NT2/D1 (cell line): ENCODE results near the gene FBXO30.

Experiments used
- DNase-seq: peaks from one replicate; pipeline ENCODE4 v3.0.0-alpha.2; 2011; ENCODE audit warnings: low read depth, low spot score
- H3K27me3 ChIP-seq: 2 replicates; pipeline ENCODE4 v1.6.0; 2011; ENCODE audit warnings: mild to moderate bottlenecking; ENCODE audit not compliant: insufficient read length, insufficient read depth
- H3K36me3 ChIP-seq: 2 replicates; pipeline ENCODE4 v1.6.1; 2011; ENCODE audit warnings: mild to moderate bottlenecking, low read length, mixed read lengths; ENCODE audit not compliant: insufficient read depth, insufficient read length
- H3K4me1 ChIP-seq: 2 replicates; pipeline ENCODE4 v1.5.1; 2011; ENCODE audit not compliant: insufficient read depth, insufficient read length
- H3K4me3 ChIP-seq: 2 replicates; pipeline ENCODE4 v1.5.1; 2011; ENCODE audit warnings: low read depth; ENCODE audit not compliant: insufficient read length
- H3K9ac ChIP-seq: 2 replicates; pipeline ENCODE4 v1.6.0; 2011; ENCODE audit warnings: low read depth; ENCODE audit not compliant: insufficient read length
- H3K9me3 ChIP-seq: 2 replicates; pipeline ENCODE4 v1.5.1; 2011; ENCODE audit warnings: mild to moderate bottlenecking, low read length; ENCODE audit not compliant: insufficient read depth
- SUZ12 ChIP-seq: IDR thresholded peaks from 2 replicates; pipeline ENCODE4 v1.6.1; 2011; ENCODE audit not compliant: insufficient read length, insufficient read depth; ENCODE audit errors: extremely low read depth
- YY1 ChIP-seq: IDR thresholded peaks from 2 replicates; pipeline ENCODE4 v1.6.1; 2011; ENCODE audit not compliant: insufficient read length, insufficient read depth
- ZNF274 ChIP-seq: IDR thresholded peaks from 2 replicates; pipeline ENCODE4 v1.6.1; 2011; ENCODE audit warnings: mild to moderate bottlenecking, low read depth, low read length

Gene FBXO30

GRCh38 chr6:145844933-145845540 is 30.4 kb upstream of the FBXO30 start:
- Histone ChIP-seq H3K36me3 (no peaks in the 10 kb centered on the region), H3K9me3 (no peaks in the 10 kb centered on the region), H3K4me1 (no peaks in the 10 kb centered on the region), H3K4me3 (no peak overlapping the region), H3K27me3 (no peaks in the 10 kb centered on the region), H3K9ac (no peak overlapping the region)
- no peak for DNase-seq
- no peak for TF ChIP-seq SUZ12
- TF ChIP-seq ZNF274 = no peak
- TF ChIP-seq YY1 = no peak

GRCh38 chr6:145842693-145843546 is 28.3 kb upstream of the FBXO30 start:
- Histone ChIP-seq H3K4me1 (no peaks in the 10 kb centered on the region), H3K9ac (no peak overlapping the region), H3K27me3 (no peaks in the 10 kb centered on the region), H3K4me3 (no peak overlapping the region), H3K36me3 (no peaks in the 10 kb centered on the region), H3K9me3 (no peaks in the 10 kb centered on the region)
- no peak for DNase-seq
- TF ChIP-seq SUZ12 (no peak), ZNF274 (no peak), YY1 (no peak)

GRCh38 chr6:145841668-145842067 is 27.1 kb upstream of the FBXO30 start:
- no peak for DNase-seq
- no peaks in the 10 kb centered on the region for H3K27me3 ChIP-seq
- H3K4me1 ChIP-seq = no peaks in the 10 kb centered on the region
- no peak for TF ChIP-seq YY1
- no peak for TF ChIP-seq SUZ12
- no peak for TF ChIP-seq ZNF274
- H3K9ac ChIP-seq = no peak overlapping the region
- H3K9me3 ChIP-seq = no peaks in the 10 kb centered on the region
- H3K36me3 ChIP-seq = no peaks in the 10 kb centered on the region
- H3K4me3 ChIP-seq = no peak overlapping the region

GRCh38 chr6:145839653-145840052 is 25.1 kb upstream of the FBXO30 start:
- no peak for DNase-seq

GRCh38 chr6:145838305-145838704 is 23.7 kb upstream of the FBXO30 start:
- Histone ChIP-seq H3K4me1 (no peaks in the 10 kb centered on the region), H3K9me3 (no peaks in the 10 kb centered on the region), H3K36me3 (no peaks in the 10 kb centered on the region), H3K9ac (no peak overlapping the region), H3K4me3 (no peak overlapping the region), H3K27me3 (no peaks in the 10 kb centered on the region)
- DNase-seq = no peak
- TF ChIP-seq ZNF274 (no peak), YY1 (no peak), SUZ12 (no peak)

More at GRCh38 chr6:145839653-145840052, 25.1 kb upstream of the FBXO30 start:
- H3K9me3 ChIP-seq = no peaks in the 10 kb centered on the region
- no peaks in the 10 kb centered on the region for H3K27me3 ChIP-seq
- no peak overlapping the region for H3K9ac ChIP-seq
- H3K4me1 ChIP-seq = no peaks in the 10 kb centered on the region
- H3K36me3 ChIP-seq = no peaks in the 10 kb centered on the region
- H3K4me3 ChIP-seq = no peak overlapping the region
- TF ChIP-seq YY1 = no peak
- no peak for TF ChIP-seq SUZ12
- TF ChIP-seq ZNF274 = no peak

- no peak overlapping the region for H3K4me3 ChIP-seq
- H3K9me3 ChIP-seq = no peaks in the 10 kb centered on the region
- TF ChIP-seq ZNF274 (no peak), SUZ12 (no peak), YY1 (no peak)
- no peaks in the 10 kb centered on the region for H3K27me3 ChIP-seq
- no peaks in the 10 kb centered on the region for H3K36me3 ChIP-seq
- no peaks in the 10 kb centered on the region for H3K4me1 ChIP-seq
- no peak overlapping the region for H3K9ac ChIP-seq
- DNase-seq = no peak
Observed at GRCh38 chr6:145836772-145837171, 22.2 kb upstream of the FBXO30 start.

GRCh38 chr6:145836170-145836569 is 21.6 kb upstream of the FBXO30 start:
- no peaks in the 10 kb centered on the region for H3K27me3 ChIP-seq
- TF ChIP-seq YY1 = no peak
- TF ChIP-seq SUZ12 = no peak
- TF ChIP-seq ZNF274 = no peak
- H3K4me3 ChIP-seq = no peak overlapping the region
- H3K4me1 ChIP-seq = no peaks in the 10 kb centered on the region
- H3K36me3 ChIP-seq = no peaks in the 10 kb centered on the region
- peak; percentile 3 for DNase-seq
- H3K9me3 ChIP-seq = no peaks in the 10 kb centered on the region
- no peak overlapping the region for H3K9ac ChIP-seq
